GM12801 (cell line): ENCODE data around the gene EIPR1.

Experiments used
- CTCF ChIP-seq: IDR thresholded peaks from one replicate; pipeline ENCODE4 v1.5.1; 2011; ENCODE audit warnings: control low read depth; ENCODE audit not compliant: insufficient read length; ENCODE audit errors: extremely low read depth

EIPR1 gene

GRCh38 chr2:3185910-3186309, 191.7 kb downstream of the EIPR1 start:
- TF ChIP-seq CTCF = no peak

DNA sequence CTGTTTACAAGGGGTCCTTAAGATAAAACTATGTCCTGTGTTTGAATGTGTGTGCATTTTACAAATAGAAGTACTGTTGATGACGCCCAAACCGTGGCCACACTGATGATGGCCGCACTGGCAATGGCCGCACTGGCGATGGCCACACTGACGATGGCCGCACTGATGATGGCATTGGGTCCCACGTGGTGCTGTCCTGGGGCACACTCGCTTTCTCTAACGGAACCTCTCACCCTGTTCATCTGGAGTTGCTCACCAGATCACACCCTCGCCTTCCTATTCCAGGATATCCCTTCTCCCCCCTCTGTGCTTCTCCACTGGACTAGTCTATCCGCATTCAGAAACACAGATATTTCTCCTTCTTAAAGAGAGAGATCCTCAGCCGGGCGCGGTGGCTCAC, 192.4 kb downstream of the EIPR1 start:
- no peak for TF ChIP-seq CTCF

DNA sequence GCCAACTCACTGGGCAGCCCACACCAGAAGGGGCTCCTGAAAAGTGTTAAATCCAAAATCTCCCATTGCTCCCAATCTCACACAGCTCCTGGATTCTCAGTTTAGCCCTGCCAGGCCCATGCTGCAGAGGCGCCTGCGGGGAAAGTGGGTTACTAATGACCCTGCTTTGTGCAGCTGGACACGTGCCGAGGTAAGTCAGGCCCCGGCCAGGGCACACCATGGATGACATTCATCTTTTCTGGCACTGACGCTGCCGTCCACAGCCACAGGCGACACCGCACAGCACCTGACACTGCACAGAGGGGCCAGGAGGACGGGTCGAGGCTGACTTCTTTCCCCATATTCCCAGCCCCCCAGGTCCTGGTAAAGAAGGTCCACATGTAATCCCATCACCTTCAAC, 193.5 kb downstream of the EIPR1 start:
- no peak for TF ChIP-seq CTCF

DNA sequence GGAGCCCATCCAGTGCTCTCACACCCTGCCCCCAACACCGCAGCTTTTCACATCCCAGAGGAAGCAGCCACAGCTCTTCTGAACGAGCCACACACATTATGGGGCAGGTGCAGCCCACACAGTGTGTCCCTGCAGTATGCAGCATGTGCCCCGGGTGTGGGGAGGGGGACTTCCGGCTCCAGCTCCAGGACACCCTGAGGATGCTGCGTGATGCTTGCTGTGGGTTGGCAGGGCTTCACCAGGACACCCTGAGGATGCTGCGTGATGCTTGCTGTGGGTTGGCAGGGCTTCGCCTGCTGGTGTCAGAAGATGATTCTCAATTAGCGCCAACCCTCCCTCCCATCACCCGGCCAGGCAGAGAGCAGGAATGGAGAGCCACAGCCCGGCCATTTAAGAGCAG, 193.9 kb downstream of the EIPR1 start:
- TF ChIP-seq CTCF = no peak

DNA sequence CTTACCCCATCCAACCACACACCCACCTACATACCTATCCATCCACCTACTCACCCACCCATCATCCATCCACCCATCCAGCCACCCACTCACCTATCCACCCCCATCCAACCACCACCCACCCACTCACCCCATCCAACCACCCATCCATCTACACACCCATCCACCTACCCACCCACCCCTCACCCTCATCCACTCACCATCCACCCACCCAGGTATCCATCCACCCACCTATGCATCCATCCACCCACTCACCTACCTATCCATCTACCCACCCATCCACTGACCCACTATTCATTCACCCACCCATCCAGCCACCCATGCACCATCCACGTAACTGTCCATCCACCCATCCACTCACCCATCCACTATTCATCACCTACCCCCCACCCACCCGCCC, 194.8 kb downstream of the EIPR1 start:
- no peak for TF ChIP-seq CTCF

DNA sequence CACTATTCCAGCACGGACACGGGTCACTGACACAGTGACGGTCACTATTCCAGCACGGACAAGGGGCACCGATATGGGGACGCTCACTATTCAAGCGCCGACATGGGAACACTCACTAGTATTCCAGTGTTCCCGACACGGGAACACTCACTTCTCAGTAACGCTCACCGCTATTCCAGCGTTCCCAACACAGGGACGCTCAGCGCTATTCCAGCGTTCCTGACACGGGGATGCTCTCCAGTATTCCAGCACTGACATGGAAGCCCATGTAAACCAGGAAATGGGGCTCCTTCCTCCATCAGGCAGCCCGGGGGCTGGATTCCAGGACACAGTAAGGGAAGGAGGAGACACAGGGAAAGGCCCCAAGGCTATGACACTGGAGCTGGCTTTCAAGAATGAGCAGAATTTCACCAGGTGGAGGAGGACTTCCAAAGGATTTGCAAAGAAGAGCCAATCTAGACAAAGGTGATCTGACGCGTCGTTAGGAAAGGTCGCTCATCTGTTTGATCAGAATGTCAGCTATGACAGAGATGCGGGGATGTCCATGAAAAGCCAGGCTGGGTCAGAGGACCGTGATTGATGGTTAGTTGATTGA, 196.1 kb downstream of the EIPR1 start:
- no peak for TF ChIP-seq CTCF

GRCh38 chr2:3180082-3180908, 197.3 kb downstream of the EIPR1 start:
- no peak for TF ChIP-seq CTCF
